Left kidney (tissue), 2 donors: Measurements from ENCODE around the gene CFLAR. TPM values are rescaled to one million over a fixed set of nuclear protein-coding genes. Genes with fewer than 3 reads are reported as not detected.
A peak's percentile ranks its signal among the peaks of the same experiment; 100 is the strongest.
"Not testable (repeated sequence)": the region's sequence is repeated elsewhere in the genome, so short reads cannot be mapped to it uniquely, and the experiment has no call there.

ENCODE experiments used
- DNase-seq: peaks from one replicate; pipeline ENCODE4 v3.0.0-alpha.2; 2013
- polyA plus RNA-seq: library from polyadenylated mRNA; unstranded; fragments of 120-200 nt; gene quantifications from one replicate; pipeline ENCODE4 v1.2.1, GENCODE V29; 2013; ENCODE audit not compliant: insufficient read length

Gene CFLAR
- polyA plus RNA-seq, 1 donor, result 86.4 TPM

- no peak for DNase-seq
Measured at GRCh38 chr2:201148434-201148990, 32.5 kb downstream of the CFLAR start.

- no peak for DNase-seq
Measured at GRCh38 chr2:201149064-201149820, 33.3 kb downstream of the CFLAR start.

GRCh38 chr2:201149821-201150165 is 33.8 kb downstream of the CFLAR start:
- not testable (repeated sequence) for DNase-seq

- no peak for DNase-seq
Measured at GRCh38 chr2:201150454-201151020, 34.6 kb downstream of the CFLAR start.

- no peak for DNase-seq
Measured at GRCh38 chr2:201151127-201151981, 35.4 kb downstream of the CFLAR start.

- no peak for DNase-seq
Measured at GRCh38 chr2:201152517-201152916, 36.6 kb downstream of the CFLAR start.

- no peak for DNase-seq
Measured at GRCh38 chr2:201152999-201153815, 37.2 kb downstream of the CFLAR start.

GRCh38 chr2:201154615-201155399 is 38.8 kb downstream of the CFLAR start:
- no peak for DNase-seq

GRCh38 chr2:201156036-201156435 is 40.1 kb downstream of the CFLAR start:
- DNase-seq, result no peak

GRCh38 chr2:201156640-201157039 is 40.7 kb downstream of the CFLAR start:
- DNase-seq, result no peak

GRCh38 chr2:201157694-201158093 is 41.7 kb downstream of the CFLAR start:
- DNase-seq, result no peak

- peak; percentile 75 for DNase-seq
Measured at GRCh38 chr2:201158111-201158929, 42.4 kb downstream of the CFLAR start.

- DNase-seq, result no peak
Measured at GRCh38 chr2:201164166-201164565, 48.2 kb downstream of the CFLAR start.

GRCh38 chr2:201167546-201167945 is 51.6 kb downstream of the CFLAR start:
- no peak for DNase-seq

- DNase-seq, result not testable (repeated sequence)
Measured at GRCh38 chr2:201168496-201168895, 52.5 kb downstream of the CFLAR start.

GRCh38 chr2:201171259-201171814 is 55.4 kb downstream of the CFLAR start:
- DNase-seq, result no peak

GRCh38 chr2:201172279-201172678 is 56.3 kb downstream of the CFLAR start:
- DNase-seq, result no peak

GRCh38 chr2:201174687-201175086 is 58.7 kb downstream of the CFLAR start:
- DNase-seq, result no peak

GRCh38 chr2:201176081-201176481 is 60.1 kb downstream of the CFLAR start:
- DNase-seq, result no peak

GRCh38 chr2:201180010-201180409 is 64.0 kb downstream of the CFLAR start:
- no peak for DNase-seq
